ENCODE results near the gene MACROD2. TPM values are rescaled to one million over a fixed set of nuclear protein-coding genes. Genes with fewer than 3 reads are reported as not detected.
"Not testable (repeated sequence)": the region's sequence is repeated elsewhere in the genome, so short reads cannot be mapped to it uniquely, and the experiment has no call there.

The MACROD2 gene
- total RNA-seq, 1 donor from 2014 or later: 0.46 TPM

DNA sequence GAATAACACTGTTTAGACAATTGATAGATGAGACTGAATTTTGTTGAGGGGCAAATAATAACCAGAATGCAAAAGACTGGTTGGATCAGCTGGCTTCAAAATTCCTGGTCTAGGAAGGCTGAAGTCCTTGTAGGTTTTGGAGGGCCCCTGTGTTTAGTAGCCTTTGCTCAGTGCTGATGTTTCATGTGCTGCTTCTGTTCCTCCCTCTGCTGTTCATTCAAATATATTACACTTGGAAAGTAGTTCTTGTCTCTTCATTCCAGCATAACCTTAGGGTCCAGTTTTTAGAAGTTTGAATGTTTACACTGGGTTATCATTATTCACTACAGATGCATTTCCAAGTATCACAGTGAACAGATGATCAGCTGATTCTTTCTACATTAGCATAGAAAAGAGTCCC is 269.6 kb downstream of the MACROD2 start:
- DNase-seq (ENCODE audit: low read depth, low spot score): no peak

DNA sequence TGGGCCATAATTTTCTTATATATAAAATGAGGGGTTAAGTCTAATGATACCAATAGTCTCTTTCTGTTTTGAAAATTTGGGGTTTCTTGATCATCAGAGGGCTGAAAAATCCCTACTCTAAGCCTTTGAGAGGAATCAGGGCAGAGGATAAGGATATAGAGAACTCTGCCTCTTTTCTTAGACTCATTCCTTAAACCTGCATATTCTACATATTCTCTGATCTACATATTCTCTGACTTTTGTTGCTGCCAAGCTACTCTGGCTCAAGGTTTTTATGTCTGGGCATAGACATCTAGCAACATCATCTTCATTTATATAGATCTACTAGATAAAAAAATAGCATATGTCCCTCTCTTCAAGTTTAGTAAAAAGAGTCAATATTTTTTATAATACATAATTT is 270.9 kb downstream of the MACROD2 start:
- no peak for DNase-seq (ENCODE audit: low read depth, low spot score)

DNA sequence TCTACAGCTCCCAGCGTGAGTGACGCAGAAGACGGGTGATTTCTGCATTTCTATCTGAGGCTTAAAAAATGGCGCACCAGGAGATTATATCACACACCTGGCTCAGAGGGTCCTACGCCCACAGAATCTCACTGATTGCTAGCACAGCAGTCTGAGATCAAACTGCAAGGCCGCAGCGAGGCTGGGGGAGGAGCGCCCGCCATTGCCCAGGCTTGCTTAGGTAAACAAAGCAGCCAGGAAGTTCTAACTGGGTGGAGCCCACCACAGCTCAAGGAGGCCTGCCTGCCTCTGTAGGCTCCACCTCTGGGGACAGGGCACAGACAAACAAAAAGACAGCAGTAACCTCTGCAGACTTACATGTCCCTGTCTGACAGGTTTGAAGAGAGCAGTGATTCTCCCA is 275.4 kb downstream of the MACROD2 start:
- DNase-seq (ENCODE audit: low read depth, low spot score): not testable (repeated sequence)

DNA sequence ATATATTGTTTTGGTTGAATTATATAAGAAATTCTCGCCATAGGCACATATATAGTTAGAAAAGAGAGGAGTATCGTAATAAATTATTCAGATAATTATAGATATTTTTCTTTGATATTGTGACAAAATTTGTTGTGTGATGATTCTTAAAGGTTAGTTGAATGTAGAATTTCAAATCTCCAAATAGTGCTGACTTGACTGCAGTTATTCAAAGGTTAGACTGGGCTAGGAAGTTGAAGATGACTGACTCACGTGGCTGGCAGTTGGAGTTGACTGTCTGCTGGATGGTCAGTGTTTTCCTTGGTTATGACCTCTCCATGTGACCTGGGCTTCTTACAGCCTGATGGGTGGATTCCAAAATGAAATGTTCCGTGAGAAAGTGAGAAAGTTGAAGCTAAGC is 286.8 kb downstream of the MACROD2 start:
- DNase-seq (ENCODE audit: low read depth, low spot score): no peak

DNA sequence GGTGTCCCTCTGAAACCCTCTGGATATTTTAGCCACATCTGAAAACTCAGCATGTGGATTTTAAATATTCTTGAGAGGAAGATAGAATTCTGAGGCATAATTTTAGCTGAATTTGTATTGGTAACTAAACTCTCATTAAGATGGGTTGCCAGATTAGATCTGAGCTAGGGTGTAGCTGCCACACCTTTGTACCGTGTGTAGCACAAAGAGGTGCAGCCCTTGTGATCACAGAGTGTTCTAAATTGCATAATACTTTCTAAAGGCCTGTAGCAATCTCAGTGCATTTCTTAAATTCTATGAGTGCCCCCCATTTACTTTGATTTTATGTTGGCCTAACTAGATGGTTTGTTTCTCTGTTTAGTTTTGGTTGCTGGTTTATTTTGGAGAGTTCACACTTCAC is 289.1 kb downstream of the MACROD2 start:
- no peak for DNase-seq (ENCODE audit: low read depth, low spot score)

DNA sequence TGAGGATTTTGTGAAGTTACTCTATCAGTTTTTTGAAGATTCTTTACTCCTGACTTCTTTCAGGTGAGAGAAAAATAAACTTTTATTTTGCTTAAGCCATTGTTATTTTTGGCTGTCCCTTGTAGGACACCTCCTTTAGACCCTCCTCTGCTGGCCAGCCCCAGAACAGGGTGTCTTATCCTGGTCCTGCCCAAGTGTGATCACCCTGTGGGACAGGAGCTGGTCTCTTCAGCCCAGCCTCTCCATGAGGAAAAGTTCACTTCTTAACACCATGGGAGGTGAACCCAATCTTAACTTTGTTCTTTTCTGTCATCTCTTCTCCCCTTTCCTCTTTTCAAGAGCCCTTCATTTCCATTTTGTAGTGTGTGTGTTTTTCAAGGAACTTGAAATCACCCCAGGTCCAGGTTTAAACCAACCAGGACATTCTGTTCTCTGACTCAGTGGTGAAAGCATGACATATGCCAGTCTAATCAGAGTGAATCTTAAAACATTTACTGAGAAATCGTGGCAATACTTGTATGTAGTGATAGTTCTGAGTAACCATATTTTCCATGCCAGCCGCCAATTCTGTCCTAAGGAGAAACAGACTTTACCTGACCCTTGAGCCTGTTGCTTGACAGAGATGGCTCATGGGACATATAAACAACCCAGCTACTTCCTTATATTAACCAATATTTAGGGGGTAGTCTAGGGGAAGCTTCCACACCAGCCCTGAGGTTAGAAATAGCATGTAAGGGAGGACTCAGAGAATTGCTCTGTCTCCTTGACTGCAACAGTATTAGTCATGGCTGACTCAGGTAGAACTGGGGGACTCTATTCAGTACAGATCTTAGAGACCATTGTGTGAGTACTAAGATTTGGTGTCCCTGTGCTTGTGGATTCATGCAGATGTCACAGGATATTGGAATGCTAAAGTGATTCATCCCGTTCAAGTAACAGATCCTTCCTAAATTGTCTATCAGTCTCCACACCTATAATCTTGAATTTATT is 293.3 kb downstream of the MACROD2 start:
- no peak for DNase-seq (ENCODE audit: low read depth, low spot score)

DNA sequence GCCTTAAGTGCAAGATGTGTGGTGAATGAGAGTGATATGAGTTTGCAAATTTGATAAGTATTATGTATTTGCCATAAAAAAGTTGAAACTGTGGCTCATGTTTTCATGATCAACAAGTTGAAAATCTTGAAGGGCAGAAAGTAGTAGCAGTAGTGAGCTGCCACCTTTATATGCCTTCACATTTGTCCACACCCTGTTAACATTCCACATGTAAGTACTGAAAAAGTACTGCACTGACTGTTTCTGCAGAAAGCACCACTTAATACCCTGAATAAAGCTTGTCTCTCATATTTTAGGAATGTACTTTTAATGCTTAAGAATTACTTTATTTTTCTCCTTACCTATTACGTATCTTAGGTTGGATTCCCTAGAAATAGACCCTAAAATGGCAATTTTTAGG is 296.2 kb downstream of the MACROD2 start:
- DNase-seq (ENCODE audit: low read depth, low spot score): no peak

DNA sequence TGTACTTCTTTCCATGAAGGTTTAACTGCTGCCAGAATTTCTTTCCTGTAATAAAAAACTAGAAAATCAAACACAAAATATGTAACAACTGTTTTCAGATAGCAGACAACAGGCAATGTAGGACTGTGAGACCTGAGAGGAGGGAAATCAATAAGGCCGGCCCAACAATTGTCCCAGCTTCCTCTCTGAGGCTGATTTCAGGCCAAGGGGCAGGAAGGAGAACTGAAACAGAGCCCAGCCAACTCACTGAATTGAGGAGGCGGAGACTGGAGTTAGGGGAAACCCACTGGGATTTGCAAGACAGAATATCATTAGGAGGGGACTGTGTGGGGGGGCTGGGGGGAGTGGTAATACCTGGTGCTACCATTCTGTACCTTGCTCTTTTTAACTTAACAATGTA is 299.9 kb downstream of the MACROD2 start:
- DNase-seq (ENCODE audit: low read depth, low spot score): no peak

DNA sequence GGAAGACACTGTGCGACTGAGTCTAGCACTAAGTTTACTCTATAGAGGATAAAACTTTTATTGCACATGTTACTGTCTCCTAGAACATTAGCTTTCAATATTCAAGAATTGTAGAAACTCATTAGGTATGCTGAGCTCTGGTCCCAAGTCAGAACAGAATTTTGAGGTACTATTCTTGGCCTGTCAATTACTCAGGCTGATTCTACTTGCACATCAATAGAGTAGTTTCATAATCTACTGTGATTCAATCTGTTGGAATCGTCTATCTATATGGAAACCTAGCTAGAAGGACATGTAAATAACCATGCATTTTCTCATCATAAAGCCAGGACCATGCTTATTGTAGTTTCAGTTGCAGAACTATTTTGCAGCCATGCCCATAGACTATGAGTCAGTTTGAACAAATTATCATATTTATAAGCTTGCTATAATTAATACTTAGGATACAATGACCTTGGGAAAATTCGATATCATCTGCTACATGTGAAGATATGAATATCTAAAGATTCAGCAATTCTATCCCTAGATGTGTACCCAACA is 300.5 kb downstream of the MACROD2 start:
- no peak for DNase-seq (ENCODE audit: low read depth, low spot score)

DNA sequence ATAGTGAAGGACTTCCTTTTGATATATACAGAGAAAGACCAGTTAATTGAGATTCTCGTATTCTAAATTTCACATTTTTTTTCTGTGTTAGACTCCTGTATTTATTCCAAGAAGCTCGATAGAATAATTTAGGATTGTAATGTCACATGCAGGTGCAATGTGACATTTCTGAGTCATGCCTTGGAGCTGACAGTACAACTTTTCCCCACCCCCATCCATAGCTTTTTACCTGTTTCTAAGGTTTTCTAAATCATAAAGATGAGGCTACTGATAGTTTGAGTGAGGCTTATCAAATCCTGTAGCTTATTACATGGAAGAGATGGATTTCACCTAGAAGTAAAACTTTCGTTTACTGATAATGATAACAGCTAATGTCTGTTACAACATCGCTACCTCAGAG is 304.5 kb downstream of the MACROD2 start:
- no peak for DNase-seq (ENCODE audit: low read depth, low spot score)

DNA sequence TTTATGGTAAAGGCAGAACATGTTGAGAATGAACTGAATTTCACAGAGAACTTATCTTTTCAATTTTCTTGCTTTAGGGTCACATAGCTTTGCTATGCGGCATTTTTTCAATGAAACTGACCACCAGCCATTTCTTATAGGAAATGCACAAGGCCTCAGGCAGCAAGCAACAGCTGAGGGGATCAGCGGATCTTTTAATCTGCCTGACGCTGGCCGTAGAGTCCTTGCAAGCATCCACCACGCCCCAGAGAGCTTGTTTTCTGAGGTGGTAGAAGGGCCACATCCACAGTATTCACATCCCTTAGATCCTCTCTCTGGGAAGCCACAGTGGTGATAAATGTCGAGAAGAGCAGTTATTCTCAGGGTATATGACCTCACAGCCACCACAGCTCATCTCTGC is 307.8 kb downstream of the MACROD2 start:
- no peak for DNase-seq (ENCODE audit: low read depth, low spot score)

DNA sequence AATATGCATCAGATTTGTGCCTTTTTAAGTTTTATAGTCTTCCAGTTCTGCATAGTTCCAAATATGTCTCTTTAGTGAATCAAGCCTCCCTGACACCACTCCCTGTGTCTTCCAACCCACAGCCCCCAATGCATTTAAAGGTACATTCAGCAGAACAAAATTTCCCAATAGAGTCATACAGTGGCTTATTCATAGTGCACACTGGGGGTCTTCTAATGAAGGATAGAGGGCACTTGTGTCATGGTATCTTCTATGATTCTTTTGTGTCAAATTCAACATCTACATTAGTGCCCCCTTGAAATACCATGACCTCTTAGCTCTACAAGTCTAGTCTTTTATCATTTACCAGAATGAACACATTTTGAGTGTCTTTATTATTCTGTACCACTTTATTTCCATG is 308.3 kb downstream of the MACROD2 start:
- DNase-seq (ENCODE audit: low read depth, low spot score): no peak

DNA sequence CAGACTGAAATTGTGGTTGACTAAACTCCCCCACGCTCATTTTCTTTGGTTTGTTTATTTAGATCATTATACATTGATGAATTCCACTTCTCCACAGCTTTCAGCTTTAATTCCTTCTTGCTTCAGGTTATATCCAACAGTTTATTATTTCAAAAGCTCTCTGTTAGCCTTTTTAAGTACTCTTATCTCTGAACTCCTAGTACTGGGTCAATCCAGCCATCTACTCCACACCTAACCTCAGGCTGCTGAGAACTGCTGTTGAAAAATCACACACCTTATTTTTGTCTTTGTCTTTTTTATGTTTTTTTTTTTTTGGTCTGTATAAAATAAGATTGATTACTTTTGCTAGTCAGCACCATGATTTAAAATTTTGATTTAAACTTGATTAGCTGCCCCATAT is 309.2 kb downstream of the MACROD2 start:
- DNase-seq (ENCODE audit: low read depth, low spot score): no peak

DNA sequence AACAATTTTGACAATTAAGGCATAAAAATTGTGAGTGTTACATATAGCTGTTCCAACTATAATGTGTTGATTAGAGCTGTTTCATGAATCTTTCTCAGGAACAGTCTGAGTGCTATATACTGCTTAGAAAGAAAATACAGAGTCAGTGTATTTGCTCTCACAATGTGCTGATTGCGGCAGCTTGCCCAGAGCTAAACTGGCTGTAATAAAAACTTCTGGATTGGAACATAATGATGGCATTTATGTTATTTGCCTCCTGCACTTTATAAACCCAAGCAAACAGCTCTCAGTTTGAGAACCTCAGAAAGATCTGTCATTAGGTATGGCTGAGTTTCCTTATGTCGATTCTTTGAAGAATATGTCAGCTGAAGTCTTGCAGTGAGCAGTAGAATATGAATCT is 312.6 kb downstream of the MACROD2 start:
- DNase-seq (ENCODE audit: low read depth, low spot score): no peak

DNA sequence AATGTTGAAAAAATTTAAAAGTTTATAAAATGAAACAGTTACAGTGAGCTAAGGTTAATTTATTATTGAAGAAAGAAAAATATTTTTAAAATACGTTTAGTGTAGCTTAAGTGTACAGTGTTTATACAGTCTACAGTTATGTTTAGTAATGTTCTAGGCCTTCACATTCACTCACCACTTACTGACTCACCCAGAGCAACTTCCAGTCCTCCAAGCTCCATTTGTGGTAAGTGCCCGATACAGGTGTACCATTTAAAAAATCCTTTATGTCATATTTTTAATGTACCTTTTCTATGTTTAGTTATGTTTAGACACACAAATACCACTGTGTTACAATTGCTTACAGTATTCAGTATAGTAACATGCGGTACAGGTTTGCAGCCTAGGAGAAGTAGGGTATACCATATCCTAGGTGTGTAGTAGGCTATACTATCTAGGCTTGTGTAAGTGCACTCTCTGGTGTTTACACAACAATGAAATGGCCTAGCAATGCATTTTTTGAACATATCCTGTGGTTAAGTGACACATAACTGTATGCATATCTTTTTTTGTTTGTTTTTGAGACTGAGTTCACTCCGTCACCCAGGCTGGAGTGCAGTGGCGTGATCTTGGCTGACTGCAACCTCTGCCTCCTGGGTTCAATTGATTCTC is 315.8 kb downstream of the MACROD2 start:
- no peak for DNase-seq (ENCODE audit: low read depth, low spot score)

DNA sequence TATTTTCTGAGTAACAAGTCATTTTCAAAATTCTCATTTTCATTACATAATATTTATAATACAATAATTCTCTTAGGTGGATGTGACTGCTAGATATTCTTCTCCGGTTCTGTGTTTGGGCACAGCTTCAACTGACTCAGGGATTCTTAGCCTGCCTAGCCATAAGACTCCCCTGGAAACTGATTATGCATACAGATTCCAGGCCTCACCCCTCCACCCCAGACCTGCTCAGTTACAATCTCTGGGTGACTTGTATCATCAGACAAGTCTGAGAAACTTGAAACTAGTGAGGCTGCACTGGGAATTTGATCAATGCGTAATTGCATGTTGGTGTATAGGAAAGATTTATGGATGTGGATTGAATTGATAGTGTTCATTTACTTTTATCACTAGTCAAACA is 316.7 kb downstream of the MACROD2 start:
- no peak for DNase-seq (ENCODE audit: low read depth, low spot score)

DNA sequence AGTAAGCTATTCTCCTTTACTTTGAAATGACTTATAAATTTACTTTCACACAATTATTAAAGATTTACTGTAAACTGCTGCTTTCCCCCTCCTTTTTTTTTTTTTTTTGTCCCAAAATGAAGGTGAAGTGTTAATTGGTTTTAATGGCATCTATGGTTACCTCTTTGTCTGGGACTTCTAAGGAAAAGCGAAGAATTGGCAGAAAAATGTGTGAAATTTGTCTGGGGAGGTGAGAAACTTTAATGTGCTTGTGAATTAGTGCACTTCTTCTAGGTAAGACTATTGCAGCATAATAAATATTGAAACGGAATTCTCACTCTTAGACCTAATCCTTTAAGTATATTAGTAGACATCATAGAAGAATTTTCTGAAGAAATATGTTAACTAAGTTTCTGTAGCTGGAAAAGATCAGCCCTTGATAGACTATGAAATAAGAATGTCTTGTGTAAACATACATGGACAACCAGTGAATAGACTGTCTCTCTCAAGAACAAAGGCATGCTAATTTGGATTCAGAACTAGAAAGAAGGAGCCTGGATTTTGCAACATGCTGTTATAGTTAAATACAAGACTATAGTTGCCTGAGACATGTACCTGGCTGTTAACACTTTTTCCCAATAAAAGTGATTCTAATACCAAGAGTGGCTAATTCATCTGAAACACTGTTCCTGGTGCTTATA is 318.2 kb downstream of the MACROD2 start:
- no peak for DNase-seq (ENCODE audit: low read depth, low spot score)

DNA sequence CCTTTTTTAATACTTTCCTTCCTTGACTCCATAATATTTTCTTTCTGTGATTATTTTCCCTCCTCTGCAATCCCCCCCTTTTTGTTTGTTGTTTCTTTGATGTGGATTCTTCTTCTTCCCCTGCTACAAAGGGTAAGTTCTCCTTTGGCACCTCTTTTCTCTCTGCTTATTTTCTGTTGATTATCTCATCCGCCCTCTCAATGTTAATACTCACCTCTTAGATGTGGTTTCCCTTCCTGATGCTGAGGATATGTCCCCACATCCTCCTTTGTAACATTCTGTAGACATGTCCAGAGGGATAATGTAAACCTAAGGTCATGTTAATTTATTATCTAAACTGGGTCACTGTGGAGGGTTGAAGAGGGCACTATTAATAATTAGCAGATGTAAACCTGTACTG is 324.4 kb downstream of the MACROD2 start:
- no peak for DNase-seq (ENCODE audit: low read depth, low spot score)

DNA sequence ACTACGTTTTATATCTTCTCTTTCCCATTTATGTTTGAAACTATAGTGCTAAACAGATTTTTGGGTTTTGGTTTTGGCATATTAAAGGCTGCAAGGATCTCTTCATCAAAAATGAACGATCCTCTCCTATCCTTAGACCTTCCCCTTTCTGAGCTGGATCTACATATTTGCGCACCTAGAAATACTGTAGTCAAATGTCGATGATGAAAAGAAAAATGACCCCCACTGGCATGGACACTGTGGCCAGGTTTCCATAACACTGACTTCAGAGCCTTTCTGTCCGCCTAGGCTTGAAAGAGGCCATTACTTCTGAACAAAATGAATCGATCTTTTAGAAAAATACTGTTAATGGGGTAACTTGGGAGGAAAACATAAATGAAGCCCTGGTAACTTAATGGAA is 336.3 kb downstream of the MACROD2 start:
- DNase-seq (ENCODE audit: low read depth, low spot score): no peak

DNA sequence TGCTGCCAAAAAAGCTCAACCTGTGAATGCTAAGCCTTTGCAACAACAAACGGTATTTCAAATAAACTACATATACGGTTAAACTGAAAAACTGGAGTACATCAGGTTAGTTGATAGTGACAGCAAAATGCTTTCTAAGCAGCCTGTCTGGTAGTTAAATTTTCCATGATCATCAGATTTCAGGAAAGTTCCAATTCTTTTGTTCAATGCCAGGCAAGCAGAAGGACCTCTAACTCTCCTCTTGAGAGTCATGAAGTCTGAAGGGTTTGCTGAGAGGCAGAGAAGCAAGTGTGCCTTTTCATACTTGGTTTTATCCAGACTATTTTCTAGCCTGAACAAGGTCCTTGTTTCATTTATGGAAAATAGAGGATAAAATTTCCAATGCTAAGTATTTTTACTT is 337.6 kb downstream of the MACROD2 start:
- DNase-seq (ENCODE audit: low read depth, low spot score): no peak

DNA sequence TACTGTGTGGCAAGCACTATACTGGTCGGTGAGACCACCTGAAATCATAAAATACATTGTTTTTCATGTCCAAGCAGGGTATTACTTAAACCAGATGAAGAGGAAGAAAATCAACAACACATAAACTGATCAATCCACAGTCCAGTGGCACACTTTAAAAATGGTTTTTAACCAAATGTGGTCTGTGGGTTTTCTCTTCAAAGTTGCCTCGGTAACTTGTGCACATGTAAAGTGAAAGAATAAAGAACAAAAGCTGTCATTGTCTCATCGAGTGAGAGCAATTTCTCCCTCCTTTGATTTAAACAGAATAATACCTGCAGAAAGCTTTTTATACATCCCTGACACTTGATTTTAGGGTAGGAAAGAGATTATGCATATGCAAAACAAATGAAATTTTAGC is 338.4 kb downstream of the MACROD2 start:
- DNase-seq (ENCODE audit: low read depth, low spot score): no peak

DNA sequence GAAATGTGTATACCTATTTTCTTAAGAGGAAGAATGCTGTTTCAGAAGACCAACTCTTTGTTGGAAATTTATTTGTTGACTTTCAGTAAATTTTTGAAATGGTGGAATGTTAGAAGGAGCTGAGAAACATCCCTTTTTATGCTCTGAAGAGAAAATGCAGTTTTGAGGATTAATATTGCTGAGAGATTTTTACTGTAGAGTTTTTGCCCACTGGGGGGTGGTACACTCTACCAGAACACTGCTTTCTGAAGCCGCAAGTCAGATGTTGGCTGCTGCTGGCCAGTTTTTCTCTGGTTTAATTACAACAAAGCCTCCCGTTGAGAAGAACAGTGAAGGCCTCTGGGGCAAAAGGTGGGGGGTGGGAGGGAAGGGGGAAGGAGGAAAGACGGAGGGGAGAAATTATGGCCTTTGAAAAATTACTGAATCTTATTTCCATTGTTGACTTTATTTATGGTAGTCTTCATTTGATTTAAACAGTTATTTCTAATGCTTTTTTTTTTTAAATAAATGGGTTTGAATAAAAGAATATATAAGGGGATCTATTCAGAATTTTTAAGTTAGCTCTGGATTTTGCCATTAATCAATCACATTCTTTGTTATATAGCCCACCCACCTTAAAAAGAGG is 339.1 kb downstream of the MACROD2 start:
- DNase-seq (ENCODE audit: low read depth, low spot score): no peak
